Activated gamma-delta T cell treated with anti-CD3 and anti-CD28 coated beads, Interleukin-2, amount 50 U/mL, for 16 hours (primary cell): ENCODE measurements around the gene DSCAM.

Source experiments
- DNase-seq: peaks from one replicate; pipeline ENCODE4 v3.0.0-alpha.2; 2020; ENCODE audit warnings: low read depth

DSCAM gene

DNA sequence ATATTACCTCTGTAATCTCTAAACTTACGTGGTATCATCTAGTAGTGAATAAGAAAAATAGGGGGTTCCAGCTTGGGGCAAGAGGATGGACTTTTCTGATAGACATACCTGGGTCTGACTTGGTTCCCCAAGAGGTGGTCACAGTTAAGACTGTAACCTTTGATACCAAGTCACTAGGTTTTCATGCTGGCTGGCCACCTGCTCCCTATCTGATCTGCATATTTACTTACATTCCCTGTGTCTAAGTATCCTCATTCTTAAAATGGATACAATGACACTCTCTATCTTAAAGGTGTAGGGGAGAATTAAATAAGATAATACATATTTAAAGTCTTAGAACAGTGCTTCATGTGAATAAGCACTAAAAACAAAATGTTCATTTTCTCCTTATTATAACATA lies 312.1 kb downstream of the DSCAM start:
- no peak for DNase-seq

GRCh38 chr21:40531431-40532110 lies 315.4 kb downstream of the DSCAM start:
- no peak for DNase-seq

DNA sequence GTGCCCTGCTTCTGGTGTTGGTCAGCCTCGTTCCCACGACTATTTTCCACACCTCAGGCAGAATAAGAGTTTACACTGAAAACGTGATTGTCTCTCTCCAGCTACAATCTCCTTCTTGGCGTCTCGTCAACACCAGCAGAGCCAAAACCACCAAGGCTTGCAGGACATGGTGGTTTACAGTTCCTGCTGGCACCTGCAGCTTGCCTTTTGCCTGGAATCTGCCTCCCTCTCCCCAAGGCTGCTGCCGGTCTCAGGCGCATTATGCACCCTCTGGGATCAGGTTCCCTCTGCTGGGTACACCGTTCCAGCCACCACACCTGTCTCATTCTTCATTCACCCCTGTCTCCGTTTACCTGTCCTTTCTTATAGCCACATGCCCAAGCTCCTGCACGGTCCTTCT lies 315.9 kb downstream of the DSCAM start:
- no peak for DNase-seq

GRCh38 chr21:40517646-40518045 lies 329.3 kb downstream of the DSCAM start:
- DNase-seq: no peak

GRCh38 chr21:40516335-40516734 lies 330.6 kb downstream of the DSCAM start:
- DNase-seq: no peak

- DNase-seq: no peak
Observed at GRCh38 chr21:40512590-40512989, 334.4 kb downstream of the DSCAM start.

DNA sequence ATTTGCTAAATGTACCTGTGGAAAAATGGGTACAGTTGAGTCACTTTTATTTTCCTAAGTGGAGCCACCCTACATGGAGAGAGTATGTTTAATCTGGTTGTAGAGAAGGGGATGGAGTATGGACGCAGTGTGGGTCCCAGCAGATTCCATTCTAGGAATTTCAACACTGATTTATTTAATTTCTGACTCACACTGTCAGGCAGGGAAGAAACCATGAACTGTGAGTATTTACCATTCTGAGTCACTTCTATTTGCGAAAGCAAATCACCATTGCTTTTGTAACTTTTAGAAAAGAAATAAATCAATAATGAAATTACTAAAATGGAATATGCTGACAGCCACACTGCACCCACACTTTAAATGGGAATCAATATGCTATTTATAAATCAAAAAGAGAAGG lies 339.0 kb downstream of the DSCAM start:
- no peak for DNase-seq

DNA sequence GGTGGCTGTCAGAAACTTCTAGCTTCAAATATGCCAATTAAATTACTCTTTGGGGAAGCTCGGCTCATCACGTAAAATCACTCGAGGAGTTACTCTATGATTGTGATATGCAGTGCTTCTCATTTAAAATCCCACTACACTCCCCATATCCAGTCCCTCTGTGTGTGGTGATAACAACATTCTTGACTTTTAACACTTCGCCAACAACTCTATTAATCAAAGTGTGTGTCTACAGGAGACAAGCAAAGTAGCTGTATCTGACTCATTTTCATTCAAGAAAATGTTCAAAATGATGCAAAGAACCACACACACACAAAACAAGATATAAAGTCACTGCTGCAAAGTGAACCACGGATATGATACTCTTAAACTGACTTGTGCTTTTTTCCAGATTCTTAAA lies 341.3 kb downstream of the DSCAM start:
- no peak for DNase-seq

GRCh38 chr21:40505244-40505643 lies 341.7 kb downstream of the DSCAM start:
- DNase-seq: no peak

DNA sequence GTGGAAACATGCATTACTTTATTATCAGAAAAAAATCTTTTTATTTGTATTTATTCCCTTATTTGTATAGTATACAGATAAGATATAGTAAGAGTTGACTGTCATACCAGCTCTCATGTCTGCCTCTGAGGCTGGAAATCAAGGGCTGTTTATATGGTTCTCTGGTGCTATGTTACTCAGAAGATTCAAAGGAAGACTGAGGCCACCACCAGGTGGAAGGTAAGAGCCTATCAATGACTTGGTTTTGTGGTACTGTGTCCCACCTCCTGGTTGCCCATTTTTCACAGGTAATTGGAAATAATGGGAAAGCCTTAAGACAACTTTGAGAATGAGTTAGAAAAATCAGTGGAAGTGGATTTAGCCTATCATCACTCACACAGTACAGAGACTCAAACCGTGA lies 342.1 kb downstream of the DSCAM start:
- DNase-seq: no peak

DNA sequence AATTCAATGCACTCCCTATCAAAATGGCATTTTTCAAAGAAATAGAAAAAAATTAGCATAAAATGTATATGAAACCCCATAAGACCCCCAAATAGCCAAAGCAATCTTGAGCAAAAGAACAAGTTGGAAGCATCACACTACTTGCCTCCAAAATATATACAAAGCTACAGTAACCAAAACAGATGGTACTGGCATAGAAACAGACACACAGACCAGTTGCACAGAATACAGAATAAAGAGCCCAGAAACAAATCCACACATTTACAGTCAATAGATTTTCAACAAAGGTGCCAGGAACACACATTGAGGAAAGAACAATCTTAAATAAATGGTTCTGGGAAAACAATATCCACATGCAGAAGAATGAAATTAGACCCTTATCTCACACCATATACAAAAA lies 350.8 kb downstream of the DSCAM start:
- no peak for DNase-seq

GRCh38 chr21:40490408-40490807 lies 356.6 kb downstream of the DSCAM start:
- DNase-seq: no peak

- no peak for DNase-seq
Observed at GRCh38 chr21:40489001-40489400, 358.0 kb downstream of the DSCAM start.

DNA sequence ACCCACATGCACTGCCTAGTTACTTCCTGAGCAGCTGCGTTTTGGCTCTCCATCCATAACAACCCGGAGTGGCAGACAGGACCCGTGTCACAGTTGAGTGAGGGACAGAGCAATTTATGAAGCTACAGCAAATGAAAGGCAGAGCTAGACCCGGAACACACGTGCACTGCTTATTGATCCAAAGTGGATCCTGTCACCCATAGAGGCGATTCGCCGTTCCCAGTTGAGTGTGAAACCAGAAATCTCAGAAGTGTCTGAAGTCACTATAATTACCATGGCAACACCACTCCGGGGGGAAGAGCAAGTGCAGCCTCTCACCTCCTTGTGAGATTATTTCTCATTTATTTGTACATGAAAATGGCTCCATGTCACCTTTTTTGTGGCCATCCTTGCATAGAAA lies 365.2 kb downstream of the DSCAM start:
- DNase-seq: no peak

DNA sequence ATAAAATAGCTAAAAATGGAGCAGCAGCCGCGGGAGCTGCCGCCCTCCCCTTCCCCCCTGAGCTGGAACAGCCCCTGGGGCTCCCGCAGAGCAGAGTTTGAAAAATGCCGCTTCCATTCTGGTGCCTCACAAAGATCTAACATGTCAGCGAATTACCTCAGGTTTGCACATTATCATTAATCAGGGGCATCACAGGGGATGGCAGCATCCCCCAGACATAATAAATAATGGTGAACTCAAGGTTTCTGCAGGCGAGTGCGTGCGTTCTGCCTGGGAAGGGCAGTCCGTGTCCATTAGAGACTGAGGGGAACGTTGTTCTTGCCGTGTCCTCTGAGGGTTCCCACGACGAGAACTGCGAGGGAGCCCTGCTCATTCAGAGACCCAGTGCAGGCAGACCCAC lies 372.4 kb downstream of the DSCAM start:
- no peak for DNase-seq

DNA sequence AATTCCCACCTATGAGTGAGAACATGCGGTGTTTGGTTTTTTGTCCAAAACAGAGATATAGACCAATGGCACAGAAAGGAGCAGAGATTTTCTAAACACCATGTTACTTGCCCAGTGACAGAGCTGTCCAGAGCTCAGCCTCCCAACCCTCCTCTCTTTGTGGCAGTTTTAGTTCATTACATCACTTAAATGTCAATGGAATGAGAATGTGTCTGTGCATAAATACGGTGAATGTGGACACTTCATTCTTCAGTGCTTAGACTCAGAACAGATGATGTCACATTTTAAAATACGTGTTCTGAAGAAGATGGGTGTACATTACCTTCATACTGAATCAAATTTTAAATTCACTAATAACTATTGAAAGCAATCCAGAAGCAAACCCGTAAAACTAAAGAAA lies 374.9 kb downstream of the DSCAM start:
- no peak for DNase-seq

GRCh38 chr21:40471103-40471502 lies 375.9 kb downstream of the DSCAM start:
- no peak for DNase-seq

DNA sequence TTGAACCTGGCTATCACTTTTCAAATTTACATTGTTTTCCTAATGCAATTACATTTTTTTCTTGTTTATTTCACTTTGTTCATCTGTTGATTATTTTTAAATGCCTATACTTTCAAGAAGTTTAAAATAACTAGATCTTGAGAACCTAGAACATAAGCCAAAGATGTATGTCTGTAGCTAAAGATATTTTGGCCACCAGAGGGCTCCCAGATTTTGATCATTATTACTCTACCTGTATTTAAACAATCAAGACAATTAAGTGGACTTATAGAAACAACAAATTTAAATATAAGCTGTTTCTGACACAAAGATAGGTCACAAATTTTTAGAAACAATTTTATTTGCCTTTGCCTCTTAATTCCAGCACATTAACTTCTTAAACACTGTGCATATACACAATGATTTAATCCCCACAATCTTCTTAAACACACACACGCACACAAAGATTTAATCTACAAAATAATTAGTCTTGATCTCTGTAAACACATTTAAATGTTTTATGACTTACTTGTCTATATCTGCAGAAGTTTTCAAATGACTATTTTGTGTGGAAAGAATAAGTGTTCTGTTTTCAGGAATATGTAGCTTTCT lies 380.0 kb downstream of the DSCAM start:
- DNase-seq: no peak

DNA sequence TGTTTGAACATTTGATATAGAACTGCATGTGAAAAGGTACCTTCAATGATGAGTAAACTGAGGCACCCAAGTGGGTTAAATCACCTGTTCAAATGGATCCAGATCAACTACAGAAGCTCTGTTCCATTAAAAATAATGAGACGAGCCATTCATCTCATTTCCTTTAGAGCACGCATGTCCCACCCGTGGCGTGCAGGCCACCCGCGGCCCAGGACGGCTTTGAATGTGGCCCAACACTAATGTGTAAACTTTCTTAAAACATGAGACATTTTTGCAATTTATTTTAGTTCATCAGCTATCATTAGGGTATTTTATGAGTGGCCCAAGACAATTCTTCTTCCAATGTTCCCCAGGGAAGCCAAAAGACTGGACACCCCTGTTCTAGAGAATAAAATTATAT lies 381.6 kb downstream of the DSCAM start:
- no peak for DNase-seq

DNA sequence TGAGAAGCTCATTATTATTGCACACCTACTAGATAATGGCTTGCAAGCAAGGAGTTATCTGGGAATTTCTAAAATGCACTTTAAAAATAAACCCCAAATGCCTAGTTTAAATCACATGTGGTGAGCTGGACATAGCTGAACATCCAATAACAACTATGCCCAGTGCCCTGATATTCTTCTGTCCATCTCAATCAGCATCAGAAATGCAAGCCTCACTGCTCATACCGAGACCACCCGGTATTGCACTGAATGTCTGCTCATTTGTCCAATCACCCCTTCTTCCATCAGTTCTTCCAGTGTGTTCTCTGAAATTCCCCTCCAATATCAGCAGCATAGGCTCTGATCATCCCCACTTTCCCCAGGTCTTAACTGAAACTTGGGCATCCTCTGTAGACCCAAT lies 383.8 kb downstream of the DSCAM start:
- no peak for DNase-seq

DNA sequence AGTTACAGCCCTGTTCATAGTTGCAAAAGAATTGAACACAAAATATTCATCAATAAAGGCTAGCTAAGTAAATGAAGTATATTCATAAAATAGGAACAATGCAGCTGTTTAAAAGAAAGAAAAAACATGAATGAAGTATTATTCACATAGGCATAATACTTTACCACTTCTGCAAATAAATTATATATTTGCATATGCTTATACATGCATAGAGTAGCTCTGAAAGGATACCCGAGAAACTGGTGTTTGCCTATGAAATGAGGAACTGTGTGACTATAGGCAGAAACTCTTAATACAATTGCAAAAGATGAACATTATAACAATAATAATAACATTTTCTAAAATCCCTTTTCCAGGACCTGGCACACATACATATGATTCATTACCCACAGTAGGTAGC lies 385.9 kb downstream of the DSCAM start:
- DNase-seq: no peak

DNA sequence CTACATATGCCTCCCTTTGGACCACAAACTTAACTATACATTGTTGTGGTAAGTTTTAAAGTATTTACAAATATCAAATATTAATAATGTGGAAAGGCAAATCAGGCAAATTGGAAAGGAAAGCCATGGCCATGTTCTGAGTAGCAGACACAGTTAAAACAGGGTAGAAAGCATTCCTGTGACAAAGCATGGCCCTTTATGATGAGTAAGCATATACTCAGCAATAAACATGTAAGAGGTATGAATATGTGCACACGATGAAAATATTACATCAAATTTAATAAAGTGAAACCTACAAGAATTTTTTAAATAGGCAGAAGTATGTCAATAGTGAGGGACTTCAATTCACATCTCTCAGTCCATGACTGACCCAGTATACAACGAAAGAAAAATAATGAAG lies 389.2 kb downstream of the DSCAM start:
- DNase-seq: no peak

DNA sequence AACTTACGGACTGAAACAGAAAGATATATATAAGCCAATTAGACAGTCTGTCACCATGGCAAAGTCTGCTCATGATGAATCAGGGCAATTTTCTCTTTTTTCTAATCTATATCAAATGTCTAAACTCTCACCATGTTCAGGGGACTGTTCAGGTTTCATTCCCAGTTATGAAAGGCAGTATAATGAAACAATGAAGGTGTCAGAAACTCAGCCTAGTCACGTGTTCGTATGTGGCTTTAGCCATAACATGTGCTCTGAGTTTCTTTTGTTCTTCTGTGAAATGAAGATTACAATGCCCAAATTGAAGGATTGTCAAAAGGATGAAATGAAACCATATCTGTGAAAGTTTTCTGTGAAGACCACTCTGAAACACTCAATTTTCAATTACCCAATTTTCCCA lies 392.9 kb downstream of the DSCAM start:
- DNase-seq: no peak

DNA sequence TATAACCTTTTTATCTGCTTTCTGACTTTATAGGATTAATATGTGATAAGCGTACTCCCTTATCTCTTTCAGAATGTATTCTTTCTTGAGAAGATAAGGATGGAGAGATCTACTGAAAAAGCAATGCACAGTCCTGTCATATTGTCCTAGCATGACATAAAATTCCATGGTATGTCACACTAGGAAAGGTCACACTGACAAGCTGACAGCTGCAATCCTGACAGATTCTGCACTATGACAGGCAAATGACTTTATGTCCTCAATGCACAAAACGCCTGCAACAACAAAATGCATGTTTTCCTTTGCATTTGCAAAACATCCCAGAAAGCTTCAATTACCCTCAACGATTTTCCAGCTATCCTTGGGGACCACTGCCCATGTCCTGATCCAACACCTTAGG lies 393.8 kb downstream of the DSCAM start:
- DNase-seq: no peak
